ENCODE measurements around the gene ADK.

GRCh38 chr10:74332398-74332797 lies 181.4 kb downstream of the ADK start:
- no peak for TF ChIP-seq POLR2A (IDR thresholded peaks at IDR 0.05; ENCODE audit: low read depth, low read length)
- TF ChIP-seq MYC (IDR thresholded peaks at IDR 0.05; ENCODE audit: low read depth, low read length), result no peak
- no peak for TF ChIP-seq EZH2 (IDR thresholded peaks at IDR 0.05; ENCODE audit: borderline replicate concordance, low read depth, low read length, severe bottlenecking)
- TF ChIP-seq, protein P1, sequence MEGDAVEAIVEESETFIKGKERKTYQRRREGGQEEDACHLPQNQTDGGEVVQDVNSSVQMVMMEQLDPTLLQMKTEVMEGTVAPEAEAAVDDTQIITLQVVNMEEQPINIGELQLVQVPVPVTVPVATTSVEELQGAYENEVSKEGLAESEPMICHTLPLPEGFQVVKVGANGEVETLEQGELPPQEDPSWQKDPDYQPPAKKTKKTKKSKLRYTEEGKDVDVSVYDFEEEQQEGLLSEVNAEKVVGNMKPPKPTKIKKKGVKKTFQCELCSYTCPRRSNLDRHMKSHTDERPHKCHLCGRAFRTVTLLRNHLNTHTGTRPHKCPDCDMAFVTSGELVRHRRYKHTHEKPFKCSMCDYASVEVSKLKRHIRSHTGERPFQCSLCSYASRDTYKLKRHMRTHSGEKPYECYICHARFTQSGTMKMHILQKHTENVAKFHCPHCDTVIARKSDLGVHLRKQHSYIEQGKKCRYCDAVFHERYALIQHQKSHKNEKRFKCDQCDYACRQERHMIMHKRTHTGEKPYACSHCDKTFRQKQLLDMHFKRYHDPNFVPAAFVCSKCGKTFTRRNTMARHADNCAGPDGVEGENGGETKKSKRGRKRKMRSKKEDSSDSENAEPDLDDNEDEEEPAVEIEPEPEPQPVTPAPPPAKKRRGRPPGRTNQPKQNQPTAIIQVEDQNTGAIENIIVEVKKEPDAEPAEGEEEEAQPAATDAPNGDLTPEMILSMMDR (IDR thresholded peaks at IDR 0.05; ENCODE audit: extremely low read depth in 1 of 2, insufficient read depth in 1 of 2, low read depth in 1 of 2, low read length in 2 of 2), result no peak
- TF ChIP-seq POLR2AphosphoS5 (IDR thresholded peaks at IDR 0.05; ENCODE audit: insufficient read depth, low read depth, low read length), result no peak
- no peak for TF ChIP-seq JUN (IDR thresholded peaks at IDR 0.05; ENCODE audit: borderline replicate concordance, insufficient read depth, insufficient read length, low read depth)
- TF ChIP-seq MAX (IDR thresholded peaks at IDR 0.05; ENCODE audit: insufficient read depth, insufficient read length), result no peak

All from endothelial cell of umbilical vein (primary cell).